AML-193 (cell line): ENCODE results near the gene ZGRF1.
"Not testable (repeated sequence)": the region's sequence is repeated elsewhere in the genome, so short reads cannot be mapped to it uniquely, and the experiment has no call there.

Experiments
- DNase-seq, 2 experiments: peaks; one replicate each; lab custom pipeline; 2025; lab: John Stamatoyannopoulos, UW

Gene ZGRF1

GRCh38 chr4:112515198-112516065 is 121.3 kb downstream of the ZGRF1 start:
- DNase-seq: no peak

GRCh38 chr4:112514647-112515197 is 122.0 kb downstream of the ZGRF1 start:
- DNase-seq: no peak

- DNase-seq: no peak
These were observed 122.6 kb downstream of the ZGRF1 start for GRCh38 chr4:112513971-112514646.

- DNase-seq: no peak
These were observed 124.9 kb downstream of the ZGRF1 start for GRCh38 chr4:112511803-112512118.

GRCh38 chr4:112511093-112511802 is 125.5 kb downstream of the ZGRF1 start:
- DNase-seq: no peak

- DNase-seq: no peak
These were observed 126.2 kb downstream of the ZGRF1 start for GRCh38 chr4:112510291-112511092.

GRCh38 chr4:112509243-112510141 is 127.2 kb downstream of the ZGRF1 start:
- no peak for DNase-seq

GRCh38 chr4:112508356-112508755 is 128.4 kb downstream of the ZGRF1 start:
- DNase-seq: no peak

- DNase-seq: no peak
These were observed 131.9 kb downstream of the ZGRF1 start for GRCh38 chr4:112504807-112505206.

GRCh38 chr4:112502871-112503270 is 133.8 kb downstream of the ZGRF1 start:
- DNase-seq: no peak

- DNase-seq: no peak
These were observed 144.4 kb downstream of the ZGRF1 start for GRCh38 chr4:112492321-112492720.

GRCh38 chr4:112490808-112491207 is 145.9 kb downstream of the ZGRF1 start:
- not testable (repeated sequence) for DNase-seq
